RWPE2 (cell line): ENCODE data around the gene PRRX1.
A peak's percentile ranks its signal among the peaks of the same experiment; 100 is the strongest.

Experiments used
- ATAC-seq: fragments of 200-7000 bp; cut with Tn5 transposase; 3 replicates; pipeline ENCODE4 v1.9.1; 2021; ENCODE audit warnings: low read depth
- DNase-seq: peaks from one replicate; pipeline ENCODE4 v3.0.0-alpha.2; 2020; ENCODE audit warnings: low spot score
- H3K27ac ChIP-seq: fragments of 450-650 bp; 2 replicates; pipeline ENCODE4 v1.5.1; 2017; ENCODE audit warnings: mild to moderate bottlenecking; ENCODE audit not compliant: poor library complexity, severe bottlenecking
- H3K27me3 ChIP-seq: fragments of 250-450 bp; sonication (Bioruptor Pico); 2 replicates; pipeline ENCODE4 v1.5.1; 2021; ENCODE audit warnings: mild to moderate bottlenecking, moderate library complexity; ENCODE audit not compliant: insufficient read depth, poor library complexity, severe bottlenecking
- H3K36me3 ChIP-seq: fragments of 250-450 bp; sonication (Bioruptor Pico); 2 replicates; pipeline ENCODE4 v1.5.1; 2020; ENCODE audit warnings: low read depth, mild to moderate bottlenecking, moderate library complexity
- H3K4me1 ChIP-seq: fragments of 250-450 bp; sonication (Bioruptor Pico); 2 replicates; pipeline ENCODE4 v1.5.1; 2021; ENCODE audit warnings: mild to moderate bottlenecking, moderate library complexity; ENCODE audit not compliant: insufficient read depth, poor library complexity, severe bottlenecking
- H3K4me3 ChIP-seq: fragments of 250-450 bp; sonication (Bioruptor Pico); 2 replicates; pipeline ENCODE4 v1.5.1; 2021; ENCODE audit warnings: mild to moderate bottlenecking, moderate library complexity; ENCODE audit not compliant: severe bottlenecking
- H3K9me3 ChIP-seq: fragments of 250-450 bp; sonication (Bioruptor Pico); 2 replicates; pipeline ENCODE4 v1.5.1; 2021; ENCODE audit warnings: mild to moderate bottlenecking, moderate library complexity; ENCODE audit not compliant: severe bottlenecking
- TF ChIP-seq, protein P1 (sequence below): fragments of 450-650 bp; IDR thresholded peaks from one replicate; pipeline ENCODE4 v1.5.1; 2017; ENCODE audit warnings: mild to moderate bottlenecking, moderate library complexity; ENCODE audit not compliant: poor library complexity, severe bottlenecking

PRRX1 gene

DNA sequence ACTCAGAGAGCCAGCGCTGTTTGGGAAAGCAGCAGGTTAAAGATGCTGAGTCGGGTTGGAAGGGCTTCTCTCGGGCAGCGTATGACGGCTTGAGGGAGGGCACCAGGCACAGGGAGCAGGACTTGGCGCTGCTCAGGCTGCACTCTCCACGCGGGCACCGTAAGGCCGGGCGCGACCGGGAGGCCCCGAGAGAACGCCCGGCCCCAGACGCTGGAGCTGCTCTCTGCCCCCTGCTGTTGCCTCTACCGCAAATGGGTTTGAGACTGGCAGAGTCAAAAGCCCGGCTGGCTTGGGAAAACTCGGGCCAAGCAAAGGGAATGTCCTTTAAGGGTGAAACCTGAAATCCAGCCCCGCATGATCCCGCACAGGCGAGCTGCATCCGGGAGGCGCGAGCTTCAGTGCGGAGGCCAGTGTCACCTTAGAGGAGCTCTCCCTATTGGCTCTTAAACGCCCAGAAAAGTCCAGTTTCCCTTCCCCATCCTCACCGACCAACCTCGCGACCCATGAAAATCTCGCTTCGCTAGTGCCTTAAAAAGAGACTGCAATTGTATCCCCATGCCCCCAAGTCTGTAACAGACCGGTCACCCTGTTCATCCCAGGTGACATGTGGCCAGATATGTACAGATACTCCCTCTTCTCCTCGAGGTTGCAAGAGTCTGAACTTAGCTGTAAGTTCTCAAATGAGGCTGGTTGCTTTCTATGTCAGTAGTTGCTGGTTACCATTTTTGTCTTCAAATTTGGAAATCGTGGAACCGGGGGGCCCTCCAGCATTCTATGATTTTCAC, 1.1 kb downstream of the PRRX1 start:
- TF ChIP-seq, protein P1, sequence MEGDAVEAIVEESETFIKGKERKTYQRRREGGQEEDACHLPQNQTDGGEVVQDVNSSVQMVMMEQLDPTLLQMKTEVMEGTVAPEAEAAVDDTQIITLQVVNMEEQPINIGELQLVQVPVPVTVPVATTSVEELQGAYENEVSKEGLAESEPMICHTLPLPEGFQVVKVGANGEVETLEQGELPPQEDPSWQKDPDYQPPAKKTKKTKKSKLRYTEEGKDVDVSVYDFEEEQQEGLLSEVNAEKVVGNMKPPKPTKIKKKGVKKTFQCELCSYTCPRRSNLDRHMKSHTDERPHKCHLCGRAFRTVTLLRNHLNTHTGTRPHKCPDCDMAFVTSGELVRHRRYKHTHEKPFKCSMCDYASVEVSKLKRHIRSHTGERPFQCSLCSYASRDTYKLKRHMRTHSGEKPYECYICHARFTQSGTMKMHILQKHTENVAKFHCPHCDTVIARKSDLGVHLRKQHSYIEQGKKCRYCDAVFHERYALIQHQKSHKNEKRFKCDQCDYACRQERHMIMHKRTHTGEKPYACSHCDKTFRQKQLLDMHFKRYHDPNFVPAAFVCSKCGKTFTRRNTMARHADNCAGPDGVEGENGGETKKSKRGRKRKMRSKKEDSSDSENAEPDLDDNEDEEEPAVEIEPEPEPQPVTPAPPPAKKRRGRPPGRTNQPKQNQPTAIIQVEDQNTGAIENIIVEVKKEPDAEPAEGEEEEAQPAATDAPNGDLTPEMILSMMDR, result no peak
- no peak overlapping the region for H3K4me3 ChIP-seq
- peak; percentile 61 for ATAC-seq
- H3K4me1 ChIP-seq, result no peaks in the 10 kb centered on the region
- peaks cover 54% of the 10 kb centered on the region for H3K27me3 ChIP-seq
- H3K9me3 ChIP-seq, result no peaks in the 10 kb centered on the region
- no peak for DNase-seq
- H3K27ac ChIP-seq, result no peak overlapping the region
- no peaks in the 10 kb centered on the region for H3K36me3 ChIP-seq

- no peaks in the 10 kb centered on the region for H3K36me3 ChIP-seq
- no peaks in the 10 kb centered on the region for H3K9me3 ChIP-seq
- H3K27ac ChIP-seq, result no peak overlapping the region
- TF ChIP-seq, protein P1, result no peak
- no peak for DNase-seq
- no peaks in the 10 kb centered on the region for H3K4me1 ChIP-seq
- ATAC-seq, result no peak
- H3K4me3 ChIP-seq, result no peak overlapping the region
- H3K27me3 ChIP-seq, result peaks cover 51% of the 10 kb centered on the region
Observed at GRCh38 chr1:170665629-170666028, 1.7 kb downstream of the PRRX1 start.

GRCh38 chr1:170666541-170667254, 2.8 kb downstream of the PRRX1 start:
- ATAC-seq, result no peak
- H3K27ac ChIP-seq, result no peak overlapping the region
- no peak for DNase-seq
- no peak overlapping the region for H3K4me3 ChIP-seq
- no peaks in the 10 kb centered on the region for H3K36me3 ChIP-seq
- no peaks in the 10 kb centered on the region for H3K4me1 ChIP-seq
- peaks cover 42% of the 10 kb centered on the region for H3K27me3 ChIP-seq
- TF ChIP-seq, protein P1, result no peak
- H3K9me3 ChIP-seq, result no peaks in the 10 kb centered on the region

- peaks cover 25% of the 10 kb centered on the region for H3K27me3 ChIP-seq
- no peak for ATAC-seq
- no peaks in the 10 kb centered on the region for H3K9me3 ChIP-seq
- no peaks in the 10 kb centered on the region for H3K36me3 ChIP-seq
- H3K4me3 ChIP-seq, result no peak overlapping the region
- TF ChIP-seq, protein P1, result no peak
- DNase-seq, result no peak
- no peak overlapping the region for H3K27ac ChIP-seq
- no peaks in the 10 kb centered on the region for H3K4me1 ChIP-seq
Observed at GRCh38 chr1:170668209-170669106, 4.5 kb downstream of the PRRX1 start.
